Neural cell (in vitro differentiated cells): ENCODE data around the gene CNOT2. TPM values are rescaled to one million over a fixed set of nuclear protein-coding genes. Genes with fewer than 3 reads are reported as not detected.

Experiments
- H2AFZ ChIP-seq: fragments of 200-600, 300-800 bp; sonication (generic), shearing (Covaris generic); 2 replicates; pipeline ENCODE4 v1.6.0; 2014; ENCODE audit warnings: low read depth, mild to moderate bottlenecking, antibody characterized with exemption, low read length, moderate library complexity
- H3F3A ChIP-seq: fragments of 200-600 bp; shearing (Covaris generic); 2 replicates; pipeline ENCODE4 v1.6.1; 2016; ENCODE audit warnings: mild to moderate bottlenecking, moderate library complexity, mixed read lengths, antibody characterized with exemption, low read length; ENCODE audit not compliant: insufficient read depth, poor library complexity, severe bottlenecking
- H3K27ac ChIP-seq: fragments of 200-600, 300-800 bp; sonication (generic), shearing (Covaris generic); 2 replicates; pipeline ENCODE4 v1.5.1; 2014; ENCODE audit warnings: mild to moderate bottlenecking, low read length, moderate library complexity
- H3K27me3 ChIP-seq: fragments of 300-800, 200-600 bp; sonication (generic), shearing (Covaris generic); 2 replicates; pipeline ENCODE4 v1.6.0; 2014; ENCODE audit warnings: mild to moderate bottlenecking, low read depth, low read length, moderate library complexity; ENCODE audit not compliant: insufficient read depth
- H3K36me3 ChIP-seq: fragments of 300-800, 200-600 bp; sonication (generic), shearing (Covaris generic); 2 replicates; pipeline ENCODE4 v1.5.1; 2014; ENCODE audit warnings: mild to moderate bottlenecking, antibody characterized with exemption, low read length, moderate library complexity; ENCODE audit not compliant: insufficient read depth
- H3K4me2 ChIP-seq: fragments of 300-800, 200-600 bp; sonication (generic), shearing (Covaris generic); 2 replicates; pipeline ENCODE4 v1.6.0; 2014; ENCODE audit warnings: mild to moderate bottlenecking, low read length
- H3K4me3 ChIP-seq: fragments of 300-800, 200-600 bp; sonication (generic), shearing (Covaris generic); 2 replicates; pipeline ENCODE4 v1.5.1; 2014; ENCODE audit warnings: mild to moderate bottlenecking, low read length, moderate library complexity
- H3K79me2 ChIP-seq: fragments of 200-600 bp; shearing (Covaris generic); replicated peaks from 2 replicates; pipeline ENCODE4 v1.6.0; 2014; ENCODE audit warnings: mild to moderate bottlenecking, low read length, moderate library complexity; ENCODE audit not compliant: insufficient read depth
- H3K9ac ChIP-seq: fragments of 300-800, 200-600 bp; sonication (generic), shearing (Covaris generic); 2 replicates; pipeline ENCODE4 v1.6.1; 2016; ENCODE audit warnings: mild to moderate bottlenecking, low read length, mixed read lengths
- H3K9me2 ChIP-seq: fragments of 200-600 bp; shearing (Covaris generic); 2 replicates; pipeline ENCODE4 v1.6.1; 2016; ENCODE audit warnings: mild to moderate bottlenecking, low read length, mixed read lengths; ENCODE audit not compliant: insufficient read depth
- H3K9me3 ChIP-seq: fragments of 200-600, 300-800 bp; sonication (generic), shearing (Covaris generic); 2 replicates; pipeline ENCODE4 v1.6.1; 2016; ENCODE audit warnings: mild to moderate bottlenecking, mixed run types, low read length, moderate library complexity, mixed read lengths
- H4K20me1 ChIP-seq: fragments of 200-600 bp; shearing (Covaris generic); 2 replicates; pipeline ENCODE4 v1.6.1; 2016; ENCODE audit warnings: mild to moderate bottlenecking, mixed run types; ENCODE audit not compliant: insufficient read depth
- EP300 ChIP-seq: fragments of 450-650 bp; conservative IDR thresholded peaks from 2 replicates; pipeline ENCODE4 v1.6.1; 2014; ENCODE audit warnings: antibody characterized with exemption, mild to moderate bottlenecking, moderate library complexity; ENCODE audit not compliant: poor library complexity, severe bottlenecking
- EZH2 ChIP-seq: fragments of 200-600, 300-800 bp; shearing (Covaris generic), sonication (generic); IDR thresholded peaks from 2 replicates; pipeline ENCODE4 v1.6.1; 2014; ENCODE audit warnings: antibody characterized with exemption, low read length, borderline replicate concordance, mild to moderate bottlenecking; ENCODE audit not compliant: insufficient read depth, poor library complexity, severe bottlenecking
- MXI1 ChIP-seq: fragments of 450-650 bp; conservative IDR thresholded peaks from 2 replicates; pipeline ENCODE4 v1.6.1; 2014; ENCODE audit warnings: antibody characterized with exemption, mild to moderate bottlenecking; ENCODE audit not compliant: poor library complexity, severe bottlenecking
- POLR2AphosphoS5 ChIP-seq: IDR thresholded peaks from 2 replicates; pipeline ENCODE4 v1.6.1; 2012
- RAD21 ChIP-seq: fragments of 450-650 bp; conservative IDR thresholded peaks from 2 replicates; pipeline ENCODE4 v1.6.1; 2014; ENCODE audit warnings: antibody characterized with exemption, mild to moderate bottlenecking, moderate library complexity
- SMC3 ChIP-seq: fragments of 450-650 bp; conservative IDR thresholded peaks from 2 replicates; pipeline ENCODE4 v1.6.1; 2014; ENCODE audit warnings: antibody characterized with exemption, mild to moderate bottlenecking, moderate library complexity; ENCODE audit not compliant: poor library complexity
- TAF1 ChIP-seq: IDR thresholded peaks from 2 replicates; pipeline ENCODE4 v1.6.1; 2012; ENCODE audit warnings: low read depth
- polyA plus RNA-seq: library from polyadenylated mRNA; depleted of rRNA; stranded (reverse); fragments of >200 nt; gene quantifications from 2 replicates; pipeline ENCODE4 v1.2.3, GENCODE V29; 2014
- TF ChIP-seq, protein P1 (sequence below): IDR thresholded peaks from 2 replicates; pipeline ENCODE4 v1.6.1; 2012; ENCODE audit warnings: borderline replicate concordance
- TF ChIP-seq, protein P2 (sequence below): fragments of 450-650 bp; IDR thresholded peaks from 2 replicates; pipeline ENCODE4 v1.5.1; 2014; ENCODE audit warnings: antibody characterized with exemption, mild to moderate bottlenecking, moderate library complexity; ENCODE audit not compliant: poor library complexity, severe bottlenecking

CNOT2 gene
- polyA plus RNA-seq, 1 donor from 2014 or later: 158 TPM

GRCh38 chr12:70290116-70290515 lies 46.9 kb downstream of the CNOT2 start:
- Histone ChIP-seq H3K4me2 (no peak overlapping the region), H3K9me2 (no peaks in the 10 kb centered on the region), H3F3A (no peaks in the 10 kb centered on the region), H4K20me1 (no peaks in the 10 kb centered on the region), H3K36me3 (peaks cover 5% of the 10 kb centered on the region), H2AFZ (no peak overlapping the region), H3K27ac (no peak overlapping the region), H3K4me3 (no peak overlapping the region), H3K27me3 (no peaks in the 10 kb centered on the region), H3K9ac (no peak overlapping the region), H3K9me3 (no peaks in the 10 kb centered on the region), H3K79me2 (peaks cover 46% of the 10 kb centered on the region)
- TF ChIP-seq RAD21 (no peak), SMC3 (no peak), MXI1 (no peak), EP300 (no peak), POLR2AphosphoS5 (no peak), TAF1 (no peak), EZH2 (no peak)
- TF ChIP-seq, protein P1, sequence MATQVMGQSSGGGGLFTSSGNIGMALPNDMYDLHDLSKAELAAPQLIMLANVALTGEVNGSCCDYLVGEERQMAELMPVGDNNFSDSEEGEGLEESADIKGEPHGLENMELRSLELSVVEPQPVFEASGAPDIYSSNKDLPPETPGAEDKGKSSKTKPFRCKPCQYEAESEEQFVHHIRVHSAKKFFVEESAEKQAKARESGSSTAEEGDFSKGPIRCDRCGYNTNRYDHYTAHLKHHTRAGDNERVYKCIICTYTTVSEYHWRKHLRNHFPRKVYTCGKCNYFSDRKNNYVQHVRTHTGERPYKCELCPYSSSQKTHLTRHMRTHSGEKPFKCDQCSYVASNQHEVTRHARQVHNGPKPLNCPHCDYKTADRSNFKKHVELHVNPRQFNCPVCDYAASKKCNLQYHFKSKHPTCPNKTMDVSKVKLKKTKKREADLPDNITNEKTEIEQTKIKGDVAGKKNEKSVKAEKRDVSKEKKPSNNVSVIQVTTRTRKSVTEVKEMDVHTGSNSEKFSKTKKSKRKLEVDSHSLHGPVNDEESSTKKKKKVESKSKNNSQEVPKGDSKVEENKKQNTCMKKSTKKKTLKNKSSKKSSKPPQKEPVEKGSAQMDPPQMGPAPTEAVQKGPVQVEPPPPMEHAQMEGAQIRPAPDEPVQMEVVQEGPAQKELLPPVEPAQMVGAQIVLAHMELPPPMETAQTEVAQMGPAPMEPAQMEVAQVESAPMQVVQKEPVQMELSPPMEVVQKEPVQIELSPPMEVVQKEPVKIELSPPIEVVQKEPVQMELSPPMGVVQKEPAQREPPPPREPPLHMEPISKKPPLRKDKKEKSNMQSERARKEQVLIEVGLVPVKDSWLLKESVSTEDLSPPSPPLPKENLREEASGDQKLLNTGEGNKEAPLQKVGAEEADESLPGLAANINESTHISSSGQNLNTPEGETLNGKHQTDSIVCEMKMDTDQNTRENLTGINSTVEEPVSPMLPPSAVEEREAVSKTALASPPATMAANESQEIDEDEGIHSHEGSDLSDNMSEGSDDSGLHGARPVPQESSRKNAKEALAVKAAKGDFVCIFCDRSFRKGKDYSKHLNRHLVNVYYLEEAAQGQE: no peak
- TF ChIP-seq, protein P2, sequence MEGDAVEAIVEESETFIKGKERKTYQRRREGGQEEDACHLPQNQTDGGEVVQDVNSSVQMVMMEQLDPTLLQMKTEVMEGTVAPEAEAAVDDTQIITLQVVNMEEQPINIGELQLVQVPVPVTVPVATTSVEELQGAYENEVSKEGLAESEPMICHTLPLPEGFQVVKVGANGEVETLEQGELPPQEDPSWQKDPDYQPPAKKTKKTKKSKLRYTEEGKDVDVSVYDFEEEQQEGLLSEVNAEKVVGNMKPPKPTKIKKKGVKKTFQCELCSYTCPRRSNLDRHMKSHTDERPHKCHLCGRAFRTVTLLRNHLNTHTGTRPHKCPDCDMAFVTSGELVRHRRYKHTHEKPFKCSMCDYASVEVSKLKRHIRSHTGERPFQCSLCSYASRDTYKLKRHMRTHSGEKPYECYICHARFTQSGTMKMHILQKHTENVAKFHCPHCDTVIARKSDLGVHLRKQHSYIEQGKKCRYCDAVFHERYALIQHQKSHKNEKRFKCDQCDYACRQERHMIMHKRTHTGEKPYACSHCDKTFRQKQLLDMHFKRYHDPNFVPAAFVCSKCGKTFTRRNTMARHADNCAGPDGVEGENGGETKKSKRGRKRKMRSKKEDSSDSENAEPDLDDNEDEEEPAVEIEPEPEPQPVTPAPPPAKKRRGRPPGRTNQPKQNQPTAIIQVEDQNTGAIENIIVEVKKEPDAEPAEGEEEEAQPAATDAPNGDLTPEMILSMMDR: no peak

DNA sequence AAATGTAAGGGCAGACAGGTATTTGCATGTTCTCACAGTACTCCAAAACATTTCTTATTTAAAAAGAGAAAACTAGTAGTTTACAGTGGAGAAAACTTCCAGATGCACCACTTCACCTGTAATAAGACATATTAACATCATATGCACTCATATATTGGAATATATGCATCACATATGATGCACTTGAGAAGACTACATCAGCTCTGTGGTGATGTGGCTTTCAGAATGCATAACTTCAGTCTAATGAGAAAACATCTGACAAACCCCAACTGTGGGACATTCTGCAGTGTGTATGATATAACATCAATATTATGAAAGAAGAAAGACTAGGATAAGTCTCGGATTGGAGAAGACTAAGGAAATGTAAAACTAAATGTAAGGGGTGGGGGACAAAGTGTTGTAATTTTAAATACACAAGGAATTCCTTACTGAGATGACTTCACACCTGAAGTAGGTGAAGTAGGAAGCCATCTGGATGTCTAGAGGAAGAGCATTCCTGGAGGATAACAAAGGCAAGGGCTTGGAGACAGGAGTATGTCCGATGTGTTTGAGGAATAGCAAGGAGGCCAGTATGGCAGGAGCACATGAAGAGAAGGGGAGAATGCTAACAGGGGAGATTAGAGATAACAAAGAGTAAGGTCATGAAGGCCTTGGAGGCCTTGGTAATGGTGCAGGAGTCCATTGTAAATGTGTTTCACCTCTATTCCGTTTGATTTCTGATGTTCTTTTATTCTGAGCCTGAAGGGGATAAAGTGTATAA lies 49.0 kb downstream of the CNOT2 start:
- Histone ChIP-seq H3F3A (no peaks in the 10 kb centered on the region), H3K9ac (no peak overlapping the region), H3K4me3 (no peak overlapping the region), H3K27me3 (no peaks in the 10 kb centered on the region), H3K27ac (no peak overlapping the region), H3K79me2 (peaks cover 51% of the 10 kb centered on the region), H2AFZ (no peak overlapping the region), H3K36me3 (peaks cover 5% of the 10 kb centered on the region), H4K20me1 (no peaks in the 10 kb centered on the region), H3K9me2 (no peaks in the 10 kb centered on the region), H3K4me2 (no peak overlapping the region), H3K9me3 (no peaks in the 10 kb centered on the region)
- TF ChIP-seq, protein P1: no peak
- TF ChIP-seq EP300: no peak
- no peak for TF ChIP-seq EZH2
- TF ChIP-seq, protein P2: no peak
- no peak for TF ChIP-seq SMC3
- no peak for TF ChIP-seq POLR2AphosphoS5
- TF ChIP-seq TAF1: no peak
- no peak for TF ChIP-seq RAD21
- no peak for TF ChIP-seq MXI1
